GM18870 (cell line): ENCODE results near the gene TMEM91.
A peak's percentile ranks its signal among the peaks of the same experiment; 100 is the strongest.
"Not testable (repeated sequence)": the region's sequence is repeated elsewhere in the genome, so short reads cannot be mapped to it uniquely, and the experiment has no call there.

Source experiments
- ATAC-seq: cut with Tn5 transposase; IDR thresholded peaks from one replicate; pipeline ENCODE4 v1.9.1; 2021; ENCODE audit warnings: moderate library complexity; ENCODE audit not compliant: unreplicated experiment

The TMEM91 gene

DNA sequence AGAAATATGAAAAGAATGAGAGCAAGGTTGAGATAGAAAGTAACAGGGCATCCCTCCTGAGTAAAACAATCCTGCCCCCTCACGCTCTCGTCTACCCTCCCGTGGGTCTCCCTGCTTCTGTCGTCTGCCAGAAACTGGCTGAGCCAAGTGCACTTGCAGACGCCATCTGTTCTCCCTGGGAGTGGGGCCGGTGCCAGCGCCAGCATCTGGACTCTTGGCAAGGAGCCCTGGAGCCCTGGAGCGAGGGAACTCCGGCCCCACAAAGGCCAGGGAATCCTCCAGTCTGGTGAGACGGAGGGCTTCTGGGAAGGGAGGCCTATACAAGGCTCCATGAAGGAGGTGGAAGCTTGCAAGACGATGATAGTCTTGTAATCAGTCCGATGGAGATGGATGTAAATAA lies 2.3 kb upstream of the TMEM91 start:
- ATAC-seq = no peak

DNA sequence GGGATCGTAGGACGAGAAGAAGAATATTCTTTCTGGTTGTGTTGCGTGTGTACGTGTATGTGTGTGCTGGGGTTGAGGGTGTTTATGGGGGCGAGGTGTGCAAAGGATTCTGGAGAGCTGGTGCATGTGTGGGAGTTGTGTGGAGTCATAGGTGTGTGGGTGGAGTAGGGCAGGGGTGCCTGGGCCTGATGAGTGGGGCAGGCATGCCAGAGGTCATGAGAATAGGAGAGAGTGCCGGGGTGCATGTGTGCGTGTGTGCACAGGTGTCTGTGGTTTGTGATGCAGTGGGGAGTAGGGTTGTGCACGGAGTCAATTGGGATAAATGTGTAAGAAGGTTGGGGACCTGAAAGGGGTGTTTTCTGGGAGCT lies 649 bp downstream of the TMEM91 start:
- ATAC-seq = no peak

DNA sequence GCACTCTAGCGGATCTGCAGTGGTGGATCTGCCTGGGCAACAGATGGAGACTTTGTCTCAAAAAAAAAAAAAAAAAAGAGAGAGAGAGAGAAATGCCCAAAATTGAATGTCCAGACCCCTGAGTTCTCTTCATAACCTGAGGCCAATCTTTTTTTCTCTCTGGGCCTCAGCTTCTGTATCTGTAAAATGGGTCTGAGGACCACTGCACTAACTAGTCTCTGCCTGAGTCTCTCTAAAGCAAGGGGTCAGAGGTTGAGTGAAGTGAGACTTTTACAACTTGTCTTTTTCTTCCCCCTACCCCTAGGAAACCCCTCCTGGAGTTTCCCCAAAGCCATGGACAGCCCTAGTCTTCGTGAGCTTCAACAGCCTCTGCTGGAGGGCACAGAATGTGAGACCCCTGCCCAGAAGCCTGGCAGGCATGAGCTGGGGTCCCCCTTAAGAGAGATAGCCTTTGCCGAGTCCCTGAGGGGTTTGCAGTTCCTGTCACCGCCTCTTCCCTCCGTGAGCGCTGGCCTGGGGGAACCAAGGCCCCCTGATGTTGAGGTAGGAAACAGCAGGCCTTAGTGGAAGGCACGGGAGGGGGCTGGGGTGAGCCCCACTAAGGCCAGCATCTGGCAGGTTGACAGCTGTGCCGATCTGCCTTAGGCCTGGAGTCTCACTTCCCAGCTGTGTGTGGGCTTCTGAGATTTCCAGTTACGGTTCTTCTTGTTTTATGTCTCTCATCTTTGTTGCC lies 1.8 kb downstream of the TMEM91 start:
- ATAC-seq = no peak

DNA sequence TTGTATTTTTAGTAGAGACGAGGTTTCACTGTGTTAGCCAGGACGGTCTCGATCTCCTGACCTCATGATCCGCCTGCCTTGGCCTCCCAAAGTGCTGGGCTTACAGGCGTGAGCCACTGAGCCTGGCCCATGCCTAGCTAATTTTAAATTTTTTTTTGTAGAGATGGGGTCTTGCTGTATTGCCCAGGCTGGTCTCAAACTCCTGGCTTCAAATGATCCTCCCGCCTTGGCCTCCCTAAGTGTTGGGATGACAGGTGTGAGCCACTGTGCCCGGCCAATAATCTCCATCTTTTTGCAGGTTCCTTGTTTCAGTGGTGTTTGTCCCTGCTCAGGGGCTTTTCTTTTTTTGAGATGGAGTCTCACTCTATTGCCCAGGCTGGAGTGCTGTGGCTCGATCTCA lies 5.2 kb downstream of the TMEM91 start:
- ATAC-seq = not testable (repeated sequence)

DNA sequence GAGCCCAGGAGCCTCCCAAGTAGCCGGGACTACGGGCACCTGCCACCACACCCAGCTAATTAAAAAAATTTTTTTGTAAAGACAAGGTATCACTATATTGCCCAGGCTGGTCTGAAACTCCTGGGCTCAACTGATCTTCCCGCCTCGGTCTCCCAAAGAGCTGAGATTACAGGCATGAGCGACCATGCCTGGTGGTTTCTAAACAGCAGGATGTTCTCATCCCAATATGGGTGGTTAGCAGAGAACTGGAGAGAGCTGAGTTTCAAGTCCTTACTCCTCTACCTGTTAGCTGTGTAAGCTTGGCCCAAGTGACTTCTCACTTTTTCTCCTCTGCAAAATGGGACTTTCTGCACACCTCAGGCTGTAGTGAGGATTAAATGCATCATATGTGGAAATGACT lies 8.0 kb downstream of the TMEM91 start:
- ATAC-seq = no peak

DNA sequence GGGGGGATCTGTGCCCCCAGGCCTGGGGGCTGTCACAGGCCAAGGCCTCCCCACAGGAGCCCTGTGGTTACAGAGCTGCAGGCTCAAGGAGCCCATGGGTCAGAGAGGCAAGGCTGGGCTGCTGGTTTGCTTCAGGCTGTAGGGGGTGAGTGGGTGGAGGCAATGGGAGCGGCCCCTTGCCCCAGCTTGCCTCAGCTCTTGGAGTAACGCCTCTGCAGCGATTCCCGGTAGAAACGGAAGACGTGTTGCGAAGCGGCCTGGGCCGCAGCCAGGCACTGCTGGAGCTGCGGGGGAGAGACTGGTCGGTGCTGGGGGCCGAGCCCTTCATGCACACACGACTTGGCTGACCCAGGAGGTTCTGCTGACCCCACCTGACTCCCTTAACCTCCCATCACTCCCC lies 10.1 kb downstream of the TMEM91 start:
- ATAC-seq = no peak

DNA sequence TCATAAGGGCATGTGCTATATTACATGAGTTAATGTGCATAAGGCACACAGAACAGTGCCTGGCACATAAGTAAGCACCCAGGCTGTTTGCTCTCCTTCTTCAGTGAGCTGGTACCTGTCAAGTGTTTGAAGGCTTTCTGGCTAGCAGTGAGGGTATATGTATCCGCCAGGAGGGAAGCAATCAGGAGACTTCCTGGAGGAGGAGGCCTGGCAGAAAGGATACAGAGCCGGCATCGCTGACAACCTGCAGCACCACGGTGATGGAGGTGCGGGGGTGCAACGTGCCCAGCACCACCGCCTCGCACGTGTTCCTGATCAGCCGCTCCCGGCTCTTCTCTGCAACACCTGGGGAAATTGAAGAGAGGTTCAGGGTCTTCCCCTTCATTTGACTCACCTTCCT lies 15.3 kb downstream of the TMEM91 start:
- ATAC-seq = no peak

DNA sequence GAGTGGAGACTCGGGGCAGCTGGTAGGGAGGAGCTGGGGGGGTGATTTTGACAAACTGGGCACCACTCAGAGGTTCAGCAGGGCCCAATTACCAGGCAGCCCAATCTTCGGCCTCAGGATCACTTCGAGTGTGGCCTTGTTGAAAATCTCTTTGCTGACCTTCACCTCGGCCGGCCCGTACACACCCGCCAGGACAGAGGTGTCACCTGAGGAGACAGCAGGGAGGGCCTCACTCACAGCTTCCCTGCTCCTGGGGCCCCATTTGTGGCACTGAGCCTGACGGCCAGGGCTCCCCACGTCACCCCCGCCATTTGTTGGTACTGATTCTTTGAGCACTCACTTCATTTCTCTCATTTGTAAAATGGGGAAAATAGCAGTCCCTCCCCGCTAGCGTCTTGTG lies 16.4 kb downstream of the TMEM91 start:
- ATAC-seq = no peak

DNA sequence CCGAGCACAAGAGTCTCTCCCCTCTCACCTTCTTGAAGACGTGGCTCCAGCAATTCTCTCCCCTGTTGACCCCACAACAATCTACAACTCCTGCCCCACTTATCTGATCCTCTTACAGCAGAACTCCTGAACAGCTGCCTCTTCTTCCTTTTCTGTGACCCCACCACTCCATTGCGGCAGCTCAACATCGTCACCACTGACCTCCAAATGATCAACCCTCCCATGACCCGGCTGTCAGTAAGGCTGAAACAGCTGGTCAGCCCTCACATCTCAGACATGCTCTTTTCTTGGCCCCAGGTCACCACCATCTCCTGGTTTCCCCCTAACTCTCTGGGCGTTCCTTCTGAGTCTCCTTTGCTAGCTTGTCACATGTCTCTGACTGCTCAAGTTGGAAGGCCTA lies 19.0 kb downstream of the TMEM91 start:
- no peak for ATAC-seq

DNA sequence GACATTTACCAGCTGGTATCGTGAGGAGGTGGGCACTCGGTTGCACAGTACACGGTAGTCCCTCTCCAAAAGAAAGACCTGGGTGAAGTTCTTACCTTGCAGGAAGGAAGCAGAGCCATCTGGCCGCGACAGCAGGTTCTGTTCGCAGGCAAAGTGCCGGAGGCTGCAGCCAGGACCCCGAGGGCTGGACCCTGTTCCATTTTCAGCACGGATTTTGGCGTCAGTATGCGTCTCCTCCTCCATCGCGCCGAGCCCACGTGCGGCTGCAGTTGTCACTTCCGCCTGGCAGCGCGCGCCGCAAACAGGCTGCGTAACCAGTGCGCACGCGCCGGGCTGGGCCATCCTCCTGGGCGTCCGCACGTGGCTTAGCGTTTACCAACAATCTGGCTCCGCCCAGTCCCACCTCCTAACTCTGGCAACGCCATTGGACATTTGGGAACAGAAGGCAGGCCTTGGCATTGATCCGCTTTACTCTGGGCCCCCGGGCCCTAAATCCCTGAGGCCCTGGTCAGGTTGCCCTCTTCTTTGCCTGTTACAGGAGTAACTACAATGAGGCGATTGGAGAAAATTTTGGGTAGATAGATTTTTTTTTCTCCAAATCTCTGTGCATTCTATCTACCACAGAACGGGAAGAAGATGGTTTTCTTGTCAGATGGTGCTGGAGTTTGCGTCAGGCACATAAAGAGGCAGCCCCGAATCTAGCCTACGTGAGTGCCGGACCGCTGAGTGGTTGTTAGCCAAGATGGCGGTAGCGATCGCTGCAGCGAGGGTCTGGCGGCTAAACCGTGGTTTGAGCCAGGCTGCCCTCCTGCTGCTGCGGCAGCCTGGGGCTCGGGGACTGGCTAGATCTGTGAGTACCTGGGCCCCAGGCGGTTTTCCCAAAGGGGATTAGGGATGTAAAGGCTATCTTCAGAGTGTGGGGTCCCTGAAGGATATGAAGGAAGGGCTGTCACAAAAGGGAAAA lies 21.0 kb downstream of the TMEM91 start, which contains the start of the genes BCKDHA and EXOSC5:
Gene BCKDHA (plus strand): TSS at position 733 of the 964 bp plus-strand sequence. CDS start 10 bp downstream, at position 743.
Gene EXOSC5 (minus strand): TSS at position 274 of the 964 bp plus-strand sequence. CDS start 31 bp downstream, at position 243.
- peak; percentile 85 for ATAC-seq

DNA sequence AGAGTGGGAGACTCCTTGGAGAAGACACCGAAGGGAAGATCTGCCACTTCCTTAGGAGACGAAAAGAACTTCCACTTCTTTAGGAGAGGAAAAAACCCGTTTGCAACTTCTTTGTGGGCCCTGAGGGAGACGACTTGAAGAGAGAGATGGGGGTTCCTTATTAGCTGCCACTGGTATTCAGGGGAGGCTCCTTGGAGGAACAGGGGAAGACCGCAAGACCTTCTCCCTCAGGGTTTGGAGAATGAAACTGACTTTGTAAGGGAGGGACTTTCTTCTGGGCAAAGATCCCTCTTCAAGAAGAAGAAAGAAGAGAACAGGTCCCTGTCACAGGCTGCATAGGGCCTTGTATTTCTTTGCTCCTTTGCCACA lies 21.7 kb downstream of the TMEM91 start:
- no peak for ATAC-seq

DNA sequence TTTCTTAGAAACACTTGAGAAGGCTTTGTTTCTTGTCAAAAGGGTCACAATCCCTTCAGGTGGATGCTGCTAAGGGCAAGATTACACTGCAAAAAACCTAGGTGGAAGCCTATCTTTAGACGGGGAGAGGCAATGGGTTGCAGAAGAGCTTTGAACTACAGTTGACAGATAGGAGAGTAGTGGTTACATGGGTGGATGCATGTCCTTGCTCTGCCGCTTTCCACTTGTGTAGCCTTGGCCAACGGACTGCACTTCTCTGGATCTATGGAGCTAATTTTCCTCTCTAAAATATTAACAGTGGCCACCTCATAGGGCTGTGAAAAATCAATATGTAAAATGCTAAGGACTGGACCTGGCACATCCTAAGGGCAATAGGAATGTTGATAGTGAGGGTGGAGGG lies 22.3 kb downstream of the TMEM91 start:
- ATAC-seq = no peak

DNA sequence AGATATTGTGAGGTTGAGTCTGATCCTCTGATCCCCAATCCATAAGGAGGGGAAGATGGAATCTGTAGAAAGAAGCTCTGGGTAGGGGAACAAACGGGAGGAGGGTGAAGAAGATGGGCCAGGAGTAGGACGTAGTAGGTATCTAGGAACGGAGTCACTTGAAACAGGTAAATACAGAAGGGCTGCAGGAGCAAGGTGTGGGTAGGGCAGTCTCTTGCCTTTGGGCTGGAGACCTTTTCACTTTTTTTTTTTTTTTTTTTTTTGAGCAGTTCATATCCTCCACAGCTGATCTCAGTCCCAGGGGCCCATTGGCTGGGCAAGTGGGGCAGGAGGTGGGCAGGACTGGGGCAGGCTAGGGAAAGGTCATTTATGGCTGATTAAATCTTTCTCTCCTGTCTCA lies 22.8 kb downstream of the TMEM91 start:
- no peak for ATAC-seq

DNA sequence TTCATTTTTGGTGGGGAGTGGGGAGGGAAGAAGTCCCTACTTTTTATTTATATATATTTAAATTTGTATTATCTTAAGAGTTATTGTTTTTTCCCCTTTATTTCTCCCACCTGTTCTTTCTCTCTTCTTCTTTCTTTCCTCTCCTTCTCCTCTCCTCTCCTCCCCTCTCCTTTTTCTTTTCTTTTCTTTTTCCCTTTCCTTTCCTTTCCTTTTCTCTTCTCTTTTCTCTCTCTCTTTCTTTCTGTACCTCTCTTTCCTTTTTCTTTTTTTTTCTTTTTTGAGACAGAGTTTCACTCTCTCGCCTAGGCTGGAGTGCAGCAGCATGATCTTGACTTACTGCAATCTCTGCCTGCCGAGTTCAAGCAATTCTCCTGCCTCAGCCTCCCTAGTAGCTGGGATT lies 23.2 kb downstream of the TMEM91 start:
- ATAC-seq = no peak

DNA sequence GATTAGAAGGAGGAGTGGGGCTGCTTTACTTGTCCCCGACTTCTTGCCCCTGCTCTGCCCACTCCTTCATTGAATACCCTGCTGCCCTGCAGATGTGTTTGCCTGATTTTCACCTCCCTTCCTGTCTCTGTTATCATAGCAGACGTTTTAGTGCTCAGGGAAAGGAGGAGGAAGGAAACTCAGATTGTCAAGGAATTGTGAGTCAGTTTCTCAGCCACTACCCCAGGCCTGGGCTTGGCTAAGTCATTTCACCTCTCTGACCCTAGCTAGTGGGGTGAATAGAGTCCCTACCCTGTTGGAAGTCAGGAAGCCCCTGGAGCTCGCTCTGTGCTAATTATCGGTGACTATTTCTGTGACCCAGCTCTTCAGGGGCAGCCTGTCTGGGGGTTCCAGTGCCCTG lies 25.1 kb downstream of the TMEM91 start:
- ATAC-seq = no peak

DNA sequence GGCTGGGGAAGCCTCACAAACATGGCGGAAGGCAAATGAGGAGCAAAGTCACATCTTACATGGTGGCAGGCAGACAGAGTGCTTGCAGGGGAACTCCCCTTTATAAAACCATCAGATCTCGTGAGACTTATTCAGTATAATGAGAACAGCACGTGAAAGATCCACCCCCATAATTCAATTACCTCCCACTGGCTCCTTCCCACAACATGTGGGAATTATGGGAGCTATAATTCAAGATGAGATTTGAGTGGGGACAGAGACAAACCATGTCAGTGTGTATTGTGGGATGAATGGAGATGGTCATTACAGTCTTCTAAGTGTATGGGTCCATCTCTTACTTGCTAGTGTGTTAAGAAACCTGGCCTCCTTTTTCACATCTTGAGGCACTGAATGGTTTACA lies 25.7 kb downstream of the TMEM91 start:
- ATAC-seq = no peak

DNA sequence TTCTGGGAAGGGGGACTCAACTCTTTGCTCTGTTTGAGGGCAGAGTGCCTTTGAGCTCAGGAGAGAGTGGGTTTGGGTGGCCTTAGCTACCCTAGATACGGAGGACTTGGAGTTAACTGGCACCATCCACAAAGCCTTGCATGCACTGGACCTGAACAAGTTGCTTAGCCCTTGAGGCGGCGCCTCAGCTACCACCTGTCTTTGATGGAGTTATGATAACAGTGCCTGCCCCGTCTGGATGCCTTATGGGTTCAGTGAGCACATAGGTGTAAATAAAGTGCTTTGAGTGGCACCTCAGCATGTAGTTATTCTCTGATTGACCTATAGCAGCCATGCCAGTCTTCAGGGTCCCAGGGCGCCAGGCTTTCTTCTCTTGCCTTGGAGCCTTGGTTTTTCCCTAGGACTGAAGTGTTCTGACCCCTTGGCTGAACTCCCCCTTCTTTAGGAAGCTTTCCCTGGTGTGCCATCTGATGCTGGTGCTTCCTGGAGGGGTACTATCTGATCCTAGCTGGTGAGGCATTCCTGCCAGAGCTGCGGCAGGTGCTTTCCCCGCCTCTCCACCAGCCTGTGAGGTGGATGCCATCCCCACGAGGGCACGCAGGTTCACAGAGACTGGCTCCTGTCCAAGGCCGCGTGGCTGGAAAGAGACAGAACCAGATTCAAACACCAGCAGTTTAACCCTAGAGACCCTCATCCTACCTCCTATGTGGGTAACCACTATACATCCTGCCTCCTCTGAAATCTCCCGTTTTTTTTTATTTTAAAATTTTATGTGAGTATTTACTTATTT lies 27.0 kb downstream of the TMEM91 start:
- no peak for ATAC-seq

DNA sequence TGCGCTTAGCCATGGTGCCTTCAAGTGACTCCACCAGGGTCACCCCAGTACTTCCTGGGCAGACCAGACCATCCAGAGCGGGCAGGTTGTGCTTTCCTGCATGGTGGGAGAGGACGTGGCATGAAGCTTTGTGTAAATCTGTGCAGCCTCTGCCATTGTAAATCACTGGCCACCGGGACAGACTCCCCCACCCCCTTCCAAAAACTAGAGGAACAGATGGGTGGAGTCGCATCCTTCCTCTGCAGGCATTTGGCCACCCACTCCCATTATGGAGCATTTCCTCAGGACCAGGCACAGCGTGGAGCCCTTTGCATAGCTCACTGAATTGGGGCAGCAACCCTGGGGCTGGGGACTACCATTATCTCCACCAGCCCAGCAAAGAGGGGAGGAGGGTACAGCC lies 29.4 kb downstream of the TMEM91 start:
- ATAC-seq = no peak

DNA sequence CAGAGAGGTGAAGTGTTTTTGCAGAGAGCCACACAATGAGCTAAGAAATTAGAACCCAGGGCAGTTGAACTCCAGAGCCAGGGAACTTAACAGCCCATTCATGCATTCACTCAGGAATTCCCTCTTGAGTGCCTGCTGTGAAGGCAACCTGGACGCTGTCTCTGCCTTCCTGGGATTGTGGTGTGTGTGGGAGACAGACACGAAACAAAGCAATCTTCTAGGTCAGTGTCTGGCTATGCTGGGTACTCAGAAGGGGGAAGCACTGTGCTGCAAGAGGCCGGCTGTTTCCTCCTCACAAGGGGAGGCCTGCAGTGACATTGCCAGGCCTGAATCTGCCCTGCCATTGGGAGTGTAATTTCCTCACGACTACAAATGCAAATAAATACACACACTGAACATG lies 30.9 kb downstream of the TMEM91 start:
- ATAC-seq = no peak

DNA sequence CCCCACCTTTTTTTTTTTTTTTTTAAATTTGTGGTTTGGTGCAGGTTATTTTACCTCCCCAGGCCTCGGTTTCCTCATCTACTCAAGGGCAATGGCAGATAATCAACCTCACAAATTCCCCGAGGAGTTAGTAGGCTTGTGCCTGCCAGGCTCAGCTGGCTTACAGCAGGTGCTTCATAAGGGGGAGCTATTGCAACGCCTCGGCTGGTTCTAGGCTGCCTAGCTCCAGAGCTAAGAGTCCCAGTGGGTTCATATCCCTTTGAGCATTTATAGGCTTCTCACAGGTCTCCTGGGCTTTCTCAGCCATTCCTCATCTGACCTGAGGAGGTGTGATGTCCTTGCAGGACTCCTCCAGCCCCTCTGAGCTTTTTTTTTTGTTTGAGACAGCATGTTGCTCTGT lies 31.9 kb downstream of the TMEM91 start:
- no peak for ATAC-seq

DNA sequence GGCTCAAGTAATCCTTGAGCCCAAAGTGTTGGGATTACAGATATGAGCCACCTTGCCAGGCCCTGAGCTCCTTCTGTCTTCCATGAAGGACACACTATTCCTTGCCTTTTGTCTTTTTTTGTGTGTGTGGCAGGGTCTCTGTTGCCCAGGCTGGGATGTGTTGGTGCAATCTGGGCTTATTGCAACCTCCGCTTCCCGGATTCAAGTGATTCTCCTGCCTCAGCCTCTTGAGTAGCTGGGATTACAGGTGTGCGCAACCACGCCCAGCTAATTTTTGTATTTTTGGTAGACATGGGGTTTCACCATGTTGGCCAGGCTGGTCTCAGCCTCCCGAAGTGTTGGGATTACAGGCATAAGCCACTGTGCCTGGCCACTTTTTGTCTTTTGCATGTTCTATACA lies 32.5 kb downstream of the TMEM91 start:
- ATAC-seq = not testable (repeated sequence)
